Measurements from ENCODE around the gene PDCD4. TPM values are rescaled to one million over a fixed set of nuclear protein-coding genes. Genes with fewer than 3 reads are reported as not detected.

PDCD4 gene
- total RNA-seq, 1 experiment from 2014 or later, result 18.5 TPM

GRCh38 chr10:110842326-110842904 is 29.3 kb upstream of the PDCD4 start:
- DNase-seq (ENCODE audit: low spot score), result no peak

- no peak for DNase-seq (ENCODE audit: low spot score)
These were observed 28.7 kb upstream of the PDCD4 start for GRCh38 chr10:110843031-110843430.

- DNase-seq (ENCODE audit: low spot score), result no peak
These were observed 27.7 kb upstream of the PDCD4 start for GRCh38 chr10:110843796-110844616.

- DNase-seq (ENCODE audit: low spot score), result no peak
These were observed 27.2 kb upstream of the PDCD4 start for GRCh38 chr10:110844617-110844881.

- no peak for DNase-seq (ENCODE audit: low spot score)
These were observed 26.5 kb upstream of the PDCD4 start for GRCh38 chr10:110845192-110845755.

GRCh38 chr10:110845756-110846620 is 25.7 kb upstream of the PDCD4 start:
- DNase-seq (ENCODE audit: low spot score), result peak; percentile 83

GRCh38 chr10:110847374-110847773 is 24.4 kb upstream of the PDCD4 start:
- DNase-seq (ENCODE audit: low spot score), result no peak

GRCh38 chr10:110848106-110848505 is 23.6 kb upstream of the PDCD4 start:
- DNase-seq (ENCODE audit: low spot score), result no peak

GRCh38 chr10:110850099-110850498 is 21.6 kb upstream of the PDCD4 start:
- no peak for DNase-seq (ENCODE audit: low spot score)

- no peak for DNase-seq (ENCODE audit: low spot score)
These were observed 20.6 kb upstream of the PDCD4 start for GRCh38 chr10:110851020-110851612.

- peak; percentile 29 for DNase-seq (ENCODE audit: low spot score)
These were observed 19.4 kb upstream of the PDCD4 start for GRCh38 chr10:110852255-110852896.

- DNase-seq (ENCODE audit: low spot score), result no peak
These were observed 18.8 kb upstream of the PDCD4 start for GRCh38 chr10:110852947-110853346.

- no peak for DNase-seq (ENCODE audit: low spot score)
These were observed 17.7 kb upstream of the PDCD4 start for GRCh38 chr10:110853921-110854605.

- peak; percentile 26 for DNase-seq (ENCODE audit: low spot score)
These were observed 14.2 kb upstream of the PDCD4 start for GRCh38 chr10:110857265-110858171.

- peak; percentile 22 for DNase-seq (ENCODE audit: low spot score)
These were observed 13.3 kb upstream of the PDCD4 start for GRCh38 chr10:110858297-110858934.

GRCh38 chr10:110859206-110859972 is 12.3 kb upstream of the PDCD4 start:
- DNase-seq (ENCODE audit: low spot score), result no peak

GRCh38 chr10:110859973-110860376 is 11.8 kb upstream of the PDCD4 start:
- no peak for DNase-seq (ENCODE audit: low spot score)

GRCh38 chr10:110860576-110861241 is 11.0 kb upstream of the PDCD4 start:
- no peak for DNase-seq (ENCODE audit: low spot score)
